Middle frontal gyrus (tissue), 1 donor: ENCODE measurements around the gene FAM163A.
"Not testable (repeated sequence)": the region's sequence is repeated elsewhere in the genome, so short reads cannot be mapped to it uniquely, and the experiment has no call there.

Experiments
- DNase-seq: peaks from one replicate; pipeline ENCODE4 v3.0.0-alpha.2; 2015; ENCODE audit warnings: low spot score; ENCODE audit errors: extremely low spot score

FAM163A gene

GRCh38 chr1:179788259-179788658 lies 45.2 kb downstream of the FAM163A start:
- no peak for DNase-seq

- DNase-seq = no peak
Measured at GRCh38 chr1:179793281-179793680, 50.2 kb downstream of the FAM163A start.

DNA sequence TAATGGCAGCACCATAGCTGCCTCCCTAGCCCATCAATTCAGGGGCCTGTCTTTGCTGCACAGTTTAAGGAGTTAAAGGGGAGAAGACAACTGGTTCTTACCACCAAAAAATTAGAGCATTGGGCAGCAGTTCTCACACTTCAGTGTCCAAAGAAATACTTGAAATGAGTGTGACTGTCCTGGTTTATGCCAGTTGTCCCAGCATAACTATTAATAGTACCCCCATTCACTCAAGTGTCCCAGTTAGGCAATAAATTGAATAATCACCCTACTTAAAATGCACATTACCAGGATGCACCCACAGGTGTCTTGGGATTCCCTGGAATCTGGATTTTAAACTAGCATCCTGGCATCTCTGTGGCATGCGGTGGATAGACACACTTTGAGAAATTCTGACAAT lies 51.1 kb downstream of the FAM163A start:
- DNase-seq = no peak

- DNase-seq = no peak
Measured at GRCh38 chr1:179794669-179795068, 51.6 kb downstream of the FAM163A start.

DNA sequence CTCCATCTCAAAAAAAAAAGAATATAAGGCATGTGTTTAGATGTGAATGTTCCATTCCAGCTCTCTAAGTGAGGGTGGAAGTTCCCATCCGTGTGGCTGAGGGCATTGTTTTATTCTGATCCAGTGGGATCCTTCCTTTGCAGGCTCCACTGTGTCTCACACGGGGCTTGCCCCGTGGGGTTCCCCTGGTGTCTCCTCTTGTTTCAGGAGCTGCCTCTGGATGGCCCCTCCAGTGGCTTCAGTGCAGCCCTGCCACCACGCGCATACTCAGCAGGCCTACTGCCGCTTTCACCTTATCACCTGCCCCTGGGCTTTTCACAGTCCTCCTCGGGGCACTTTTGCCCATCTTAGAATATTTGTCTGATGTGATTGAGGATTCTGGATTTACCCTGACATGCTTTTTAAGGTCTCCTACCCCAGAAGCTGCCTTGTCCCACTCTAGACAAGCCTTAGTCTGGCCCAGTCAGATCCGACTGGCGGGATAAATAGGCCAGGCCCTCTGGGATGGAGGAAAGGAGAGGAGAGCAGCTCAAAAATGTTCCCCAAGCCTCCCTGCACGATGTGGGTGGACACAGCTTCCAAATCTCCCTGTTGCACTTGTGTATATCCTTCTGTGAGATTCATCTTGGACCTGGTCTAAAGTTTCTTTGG lies 55.2 kb downstream of the FAM163A start:
- DNase-seq = no peak

- no peak for DNase-seq
Measured at GRCh38 chr1:179798864-179799516, 55.9 kb downstream of the FAM163A start.

DNA sequence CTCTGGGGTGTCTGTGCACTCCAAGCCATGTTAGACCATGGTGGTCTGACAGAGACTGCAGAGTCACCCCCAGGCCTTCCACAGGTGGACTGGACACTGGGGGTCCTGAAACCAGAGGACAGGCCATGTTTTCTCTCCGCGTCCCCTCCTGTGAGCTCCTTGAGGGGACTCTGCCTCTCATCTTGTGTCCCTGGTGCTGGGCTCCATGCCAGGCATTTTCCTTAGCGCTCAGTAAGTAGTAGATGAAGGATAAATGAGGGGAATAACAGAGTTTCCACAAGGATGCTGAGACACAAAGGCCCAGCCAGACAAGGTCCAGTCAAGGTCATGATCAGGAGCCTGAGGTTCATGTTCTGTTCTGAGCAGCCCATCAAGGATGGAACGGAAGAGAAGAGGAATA lies 57.4 kb downstream of the FAM163A start:
- no peak for DNase-seq

DNA sequence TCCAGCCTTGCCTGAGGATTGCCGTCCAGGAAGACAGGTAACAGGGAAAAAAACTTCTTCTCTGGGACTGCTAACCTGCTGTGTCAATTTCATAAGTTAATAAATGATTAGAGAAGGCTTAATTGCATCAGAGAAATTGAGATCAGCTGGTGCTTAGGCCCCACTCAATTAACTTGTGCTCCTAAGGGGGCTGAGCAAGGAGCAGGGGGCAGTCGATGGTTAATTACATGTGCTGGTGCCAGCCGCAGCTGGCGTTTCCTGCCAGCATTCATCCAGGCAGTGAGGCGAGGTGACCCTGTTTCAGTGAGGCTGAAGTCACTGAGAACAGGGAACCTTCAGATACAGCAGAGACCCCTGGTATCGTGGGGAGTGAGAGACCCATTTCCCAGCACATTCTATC lies 60.0 kb downstream of the FAM163A start:
- DNase-seq = no peak

DNA sequence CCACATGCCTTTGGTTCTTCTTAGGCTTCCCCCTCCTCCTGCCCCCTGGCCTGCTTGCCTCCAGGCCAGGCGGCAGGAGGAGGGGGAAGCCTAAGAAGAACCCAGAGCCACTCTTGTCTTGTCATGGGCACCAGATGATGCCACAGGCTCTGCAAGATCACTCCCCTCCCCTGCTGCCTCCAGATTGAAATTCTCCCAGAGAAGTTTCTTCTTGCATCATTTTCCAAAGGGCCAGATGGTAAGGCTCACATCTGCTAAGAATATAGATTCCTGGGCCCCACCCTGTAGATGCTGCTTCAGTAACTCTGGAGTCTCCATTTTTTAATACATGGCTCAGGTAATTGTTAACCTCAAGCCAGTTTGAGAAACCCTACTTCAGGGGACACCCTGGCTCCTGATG lies 60.8 kb downstream of the FAM163A start:
- no peak for DNase-seq

DNA sequence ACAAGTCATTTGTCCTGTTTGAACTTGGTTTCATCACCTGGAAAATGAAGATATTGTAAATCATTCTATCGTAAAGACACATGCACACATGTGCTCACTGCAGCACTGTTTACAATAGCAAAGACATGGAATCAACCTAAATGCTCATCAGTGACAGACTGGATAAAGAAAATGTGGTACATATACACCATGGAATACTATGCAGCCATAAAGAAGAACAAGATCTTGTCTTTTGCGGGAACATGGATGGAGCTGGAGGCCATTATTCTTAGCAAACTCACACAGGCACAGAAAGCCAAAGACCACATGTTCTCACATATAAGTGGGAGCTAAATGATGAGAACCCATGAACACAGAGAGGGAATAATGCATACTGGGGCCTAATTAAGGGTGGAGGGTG lies 61.3 kb downstream of the FAM163A start:
- not testable (repeated sequence) for DNase-seq

- no peak for DNase-seq
Measured at GRCh38 chr1:179805291-179806195, 62.5 kb downstream of the FAM163A start.

DNA sequence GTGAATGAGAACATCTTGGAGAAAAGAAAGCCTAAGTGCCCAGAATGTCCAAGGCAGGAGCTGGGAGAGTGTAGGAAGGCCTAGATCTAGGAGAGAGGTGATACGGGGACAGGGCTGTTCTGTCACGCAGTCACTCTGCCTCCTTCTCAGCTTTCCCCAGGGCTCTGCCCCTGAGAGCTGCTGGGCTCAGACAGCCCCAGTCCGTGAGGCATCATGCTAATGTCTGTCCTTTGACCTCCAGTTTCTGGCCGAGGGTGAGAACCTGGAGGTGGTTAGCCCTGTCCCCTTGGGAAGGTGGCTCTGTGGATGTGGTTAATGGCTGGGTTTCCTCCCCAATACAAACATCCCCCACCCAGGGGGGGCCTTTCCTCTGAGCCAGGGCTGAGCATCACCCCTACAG lies 63.2 kb downstream of the FAM163A start:
- no peak for DNase-seq

- DNase-seq = no peak
Measured at GRCh38 chr1:179807291-179807690, 64.2 kb downstream of the FAM163A start.

GRCh38 chr1:179807691-179808485 lies 64.8 kb downstream of the FAM163A start:
- DNase-seq = no peak

DNA sequence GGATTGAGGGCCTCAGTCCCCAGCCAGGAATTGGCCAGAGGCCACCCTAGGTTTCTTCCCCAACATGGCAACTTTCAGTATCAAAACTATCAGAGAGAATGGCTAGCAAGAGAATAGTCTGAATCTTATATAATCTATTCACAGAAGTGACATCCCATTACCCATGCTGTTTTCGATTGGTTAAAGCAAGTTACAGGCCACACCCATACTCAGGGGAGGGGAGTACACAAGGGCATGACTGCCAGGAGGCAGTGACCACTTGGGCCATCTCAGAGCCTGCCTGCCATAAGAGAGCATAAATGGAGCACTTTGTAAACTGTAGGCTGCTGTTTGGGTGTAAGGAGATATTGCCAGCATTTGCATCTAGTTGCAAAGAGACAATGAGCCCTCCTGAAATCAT lies 65.4 kb downstream of the FAM163A start:
- DNase-seq = no peak

DNA sequence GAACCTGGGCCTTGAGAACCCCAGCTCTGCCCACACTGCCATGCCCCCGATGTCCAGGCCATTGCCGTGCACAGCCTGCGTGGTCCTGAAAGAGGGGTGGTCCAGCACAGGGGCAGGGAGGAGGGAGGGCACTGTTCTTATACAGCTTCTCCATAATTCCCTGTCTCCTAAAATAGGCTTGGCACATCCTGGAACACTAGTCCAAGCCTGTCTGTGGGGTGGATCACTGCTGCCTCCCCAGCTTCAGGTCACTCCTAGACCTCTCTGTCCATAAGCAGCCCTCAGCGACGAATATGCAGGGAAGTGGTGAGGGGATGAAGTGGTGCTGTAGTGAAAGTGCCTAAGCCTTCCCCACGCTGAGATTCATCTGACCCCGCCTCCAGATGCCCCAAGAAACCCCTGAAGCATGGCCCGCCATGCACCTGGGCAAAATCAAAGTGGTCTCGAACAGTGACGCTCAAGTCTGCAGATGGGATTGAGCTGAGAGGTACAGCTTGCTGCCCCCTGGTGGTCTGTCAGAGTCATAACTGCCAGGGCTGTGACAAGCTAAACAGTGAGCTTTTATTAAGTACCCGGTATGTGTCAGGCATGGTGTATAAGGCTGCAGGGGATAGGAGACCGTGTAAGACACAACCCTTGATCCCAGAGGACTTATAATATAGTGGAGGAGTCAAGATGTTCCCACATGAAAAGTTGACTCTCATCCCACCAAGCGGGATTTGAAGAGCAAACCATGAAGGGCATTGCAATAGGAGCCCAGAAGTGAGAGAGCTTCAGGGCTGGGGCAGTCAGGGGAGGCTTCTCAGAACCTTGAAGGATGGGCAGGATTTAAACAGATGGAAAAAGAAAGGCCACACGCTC lies 66.6 kb downstream of the FAM163A start:
- DNase-seq = peak; percentile 36

GRCh38 chr1:179810367-179810715 lies 67.2 kb downstream of the FAM163A start:
- DNase-seq = no peak

- no peak for DNase-seq
Measured at GRCh38 chr1:179812501-179813292, 69.6 kb downstream of the FAM163A start.

DNA sequence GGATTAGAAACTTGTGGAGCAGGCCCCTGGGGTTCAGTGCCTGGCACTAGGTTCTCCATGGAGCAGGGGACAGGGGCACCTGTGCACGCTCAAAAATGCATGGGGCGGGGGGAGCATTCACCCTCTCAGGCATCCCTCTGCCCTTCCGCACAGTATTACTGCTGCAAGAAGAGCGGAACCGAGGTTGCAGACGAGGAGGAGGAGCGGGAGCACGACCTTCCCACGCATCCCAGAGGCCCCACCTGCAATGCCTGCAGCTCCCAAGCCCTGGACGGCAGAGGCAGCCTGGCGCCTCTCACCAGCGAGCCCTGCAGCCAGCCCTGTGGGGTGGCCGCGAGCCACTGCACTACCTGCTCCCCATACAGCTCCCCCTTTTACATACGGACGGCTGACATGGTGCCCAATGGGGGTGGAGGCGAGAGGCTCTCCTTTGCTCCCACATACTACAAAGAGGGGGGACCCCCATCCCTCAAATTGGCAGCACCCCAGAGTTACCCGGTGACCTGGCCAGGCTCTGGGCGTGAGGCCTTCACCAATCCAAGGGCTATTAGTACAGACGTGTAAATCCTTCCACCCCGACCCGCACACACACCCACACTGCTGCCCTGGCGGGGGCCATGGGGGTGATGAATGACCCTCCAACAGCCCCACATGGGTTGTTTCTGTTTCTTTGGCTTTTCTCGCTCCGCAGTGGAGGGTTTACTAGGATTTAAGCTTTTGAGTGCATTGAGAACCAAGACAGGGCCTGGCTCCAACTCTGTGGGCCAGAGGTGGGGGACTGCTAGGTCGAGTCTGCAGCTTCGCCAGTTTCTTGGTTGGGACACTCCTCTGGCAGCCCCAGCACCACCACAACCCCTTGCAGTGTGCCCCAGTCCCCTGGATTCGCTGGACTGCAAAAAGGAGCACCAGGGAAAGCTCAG lies 70.8 kb downstream of the FAM163A start:
- no peak for DNase-seq
